WI38 (cell line): ENCODE data around the gene MCU.

ENCODE experiments used
- H3K4me3 ChIP-seq: 2 replicates; pipeline ENCODE4 v1.5.1; 2011; ENCODE audit warnings: low read depth, mild to moderate bottlenecking, control low read depth, low read length
- TF ChIP-seq, protein P1 (sequence below): IDR thresholded peaks from 2 replicates; pipeline ENCODE4 v1.5.1; 2012; ENCODE audit warnings: low read depth, mild to moderate bottlenecking, control low read depth, low read length

Gene MCU

DNA sequence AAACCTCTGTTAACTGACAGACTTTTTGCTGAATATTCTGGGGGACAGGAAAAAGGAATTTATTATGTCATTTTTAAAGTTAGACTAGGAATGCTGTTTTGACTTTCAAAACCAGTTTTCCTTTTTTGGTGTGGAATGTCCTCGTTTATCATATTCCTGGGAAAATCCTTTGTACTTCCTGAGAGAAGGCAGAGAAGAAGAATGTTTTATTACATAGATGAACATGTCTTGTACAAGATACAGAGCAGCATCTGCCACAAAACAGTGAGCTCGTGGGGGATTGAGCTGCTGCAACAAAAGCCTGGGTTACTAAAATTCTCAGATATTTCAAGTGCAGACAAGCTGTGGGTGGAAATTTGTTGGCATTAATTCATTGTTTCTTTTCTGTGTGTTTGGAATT lies 20.2 kb downstream of the MCU start:
- TF ChIP-seq, protein P1, sequence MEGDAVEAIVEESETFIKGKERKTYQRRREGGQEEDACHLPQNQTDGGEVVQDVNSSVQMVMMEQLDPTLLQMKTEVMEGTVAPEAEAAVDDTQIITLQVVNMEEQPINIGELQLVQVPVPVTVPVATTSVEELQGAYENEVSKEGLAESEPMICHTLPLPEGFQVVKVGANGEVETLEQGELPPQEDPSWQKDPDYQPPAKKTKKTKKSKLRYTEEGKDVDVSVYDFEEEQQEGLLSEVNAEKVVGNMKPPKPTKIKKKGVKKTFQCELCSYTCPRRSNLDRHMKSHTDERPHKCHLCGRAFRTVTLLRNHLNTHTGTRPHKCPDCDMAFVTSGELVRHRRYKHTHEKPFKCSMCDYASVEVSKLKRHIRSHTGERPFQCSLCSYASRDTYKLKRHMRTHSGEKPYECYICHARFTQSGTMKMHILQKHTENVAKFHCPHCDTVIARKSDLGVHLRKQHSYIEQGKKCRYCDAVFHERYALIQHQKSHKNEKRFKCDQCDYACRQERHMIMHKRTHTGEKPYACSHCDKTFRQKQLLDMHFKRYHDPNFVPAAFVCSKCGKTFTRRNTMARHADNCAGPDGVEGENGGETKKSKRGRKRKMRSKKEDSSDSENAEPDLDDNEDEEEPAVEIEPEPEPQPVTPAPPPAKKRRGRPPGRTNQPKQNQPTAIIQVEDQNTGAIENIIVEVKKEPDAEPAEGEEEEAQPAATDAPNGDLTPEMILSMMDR = no peak
- no peak overlapping the region for H3K4me3 ChIP-seq

DNA sequence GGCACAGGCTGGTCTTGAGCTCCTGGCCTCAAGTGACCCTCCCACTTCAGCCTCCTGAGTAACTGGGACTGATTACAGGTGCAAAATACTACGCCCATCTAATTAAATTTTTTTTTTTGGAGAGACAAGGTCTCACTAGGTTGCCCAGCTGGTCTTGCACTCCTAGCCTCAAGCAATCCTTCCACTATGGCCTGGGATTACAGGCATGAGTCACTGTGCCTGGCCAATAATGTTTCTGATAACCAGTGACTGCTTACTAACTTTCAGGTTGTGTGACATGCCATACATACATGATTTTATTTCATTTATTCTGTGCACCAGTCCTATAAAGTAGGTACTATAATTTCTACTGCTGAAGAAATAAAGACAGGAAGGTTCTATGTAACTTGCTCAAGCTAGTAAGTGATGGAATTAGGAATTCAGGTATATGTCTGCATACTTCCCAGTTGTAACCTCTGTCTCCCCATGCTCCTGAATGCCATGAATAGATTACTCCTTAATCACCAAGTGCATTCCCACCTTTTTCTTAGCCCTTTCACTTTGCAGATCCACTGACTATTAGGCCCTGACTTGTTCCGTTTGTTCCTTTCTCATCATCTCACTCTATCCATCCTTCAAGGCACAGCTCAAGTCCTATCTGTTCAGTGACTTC lies 28.1 kb downstream of the MCU start:
- H3K4me3 ChIP-seq = no peak overlapping the region
- TF ChIP-seq, protein P1 = no peak

DNA sequence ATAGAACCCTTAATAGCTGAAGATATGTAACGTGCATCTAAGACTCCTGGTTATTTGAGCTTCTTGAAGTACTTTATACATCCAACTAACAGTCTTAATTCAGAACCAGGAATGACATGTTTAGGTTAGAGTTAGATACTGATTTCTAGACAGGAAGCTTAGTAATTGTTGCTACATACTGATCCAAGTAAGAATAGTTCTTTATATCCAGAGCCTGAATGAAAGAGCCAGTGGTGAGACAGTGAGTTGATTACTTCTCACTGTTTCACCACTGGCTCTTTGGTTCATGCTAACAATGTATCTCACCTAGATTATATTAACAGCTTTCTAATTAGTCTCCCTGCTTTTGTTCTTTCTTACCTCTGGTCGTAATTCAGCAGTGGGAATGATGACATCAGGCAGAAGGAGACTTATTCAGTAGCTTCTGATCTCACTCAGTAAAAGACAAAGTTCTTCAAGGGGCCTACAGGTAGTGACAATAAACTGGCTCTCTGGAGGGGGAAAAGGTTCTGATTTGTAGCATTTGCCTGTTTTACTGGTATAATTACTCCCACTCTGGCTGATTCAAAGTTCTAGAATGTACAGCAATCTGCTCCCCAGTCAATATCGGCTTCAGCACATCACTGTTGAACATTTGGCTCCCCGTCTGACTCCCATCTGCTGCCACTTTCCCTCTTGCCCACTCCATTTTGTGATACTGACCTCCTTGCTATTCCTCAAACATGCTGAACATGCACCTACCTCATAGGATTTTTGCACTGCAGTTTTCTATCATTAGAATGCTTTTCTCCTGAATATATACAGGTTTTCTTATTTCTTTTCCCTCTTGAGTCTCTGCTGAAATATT lies 29.1 kb downstream of the MCU start:
- no peak overlapping the region for H3K4me3 ChIP-seq
- TF ChIP-seq, protein P1 = no peak

DNA sequence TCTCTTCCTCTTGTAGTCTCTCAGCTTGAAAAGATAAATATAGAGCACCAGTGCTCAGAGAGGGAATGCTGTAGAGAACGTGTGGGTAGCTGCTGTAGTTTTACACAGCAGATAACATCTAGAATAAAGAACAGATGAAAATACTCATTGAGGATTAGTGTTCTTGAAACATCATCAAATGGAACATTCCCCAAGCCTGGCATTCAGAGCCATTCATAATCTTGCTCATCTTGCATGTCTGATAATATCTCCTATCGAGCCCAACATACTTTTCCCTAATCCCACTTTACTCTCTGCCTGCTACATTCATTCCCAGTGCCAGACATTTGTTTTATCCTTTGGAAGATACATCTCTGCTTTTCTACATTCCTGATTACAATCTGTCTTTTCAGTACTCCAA lies 35.2 kb downstream of the MCU start:
- no peak overlapping the region for H3K4me3 ChIP-seq
- TF ChIP-seq, protein P1 = no peak

DNA sequence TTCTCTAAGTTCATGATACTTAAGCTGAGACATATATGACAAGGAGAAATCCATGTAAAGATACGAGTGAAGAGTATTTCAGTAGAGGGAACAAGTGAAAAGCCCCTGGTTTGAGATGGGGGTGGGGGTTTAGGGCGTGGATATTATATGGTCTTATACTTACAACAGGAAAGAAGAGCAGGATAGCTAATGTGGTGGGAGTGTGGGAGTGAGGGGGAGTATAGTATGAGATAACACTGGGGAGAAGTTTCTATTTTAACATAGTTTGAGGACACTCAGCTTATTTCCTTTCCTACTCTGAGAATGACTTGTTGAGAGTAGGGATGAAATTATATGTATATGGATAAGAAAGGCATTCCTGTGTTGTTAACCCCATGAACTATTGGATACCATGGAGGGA lies 36.5 kb downstream of the MCU start:
- no peak overlapping the region for H3K4me3 ChIP-seq
- TF ChIP-seq, protein P1 = no peak

DNA sequence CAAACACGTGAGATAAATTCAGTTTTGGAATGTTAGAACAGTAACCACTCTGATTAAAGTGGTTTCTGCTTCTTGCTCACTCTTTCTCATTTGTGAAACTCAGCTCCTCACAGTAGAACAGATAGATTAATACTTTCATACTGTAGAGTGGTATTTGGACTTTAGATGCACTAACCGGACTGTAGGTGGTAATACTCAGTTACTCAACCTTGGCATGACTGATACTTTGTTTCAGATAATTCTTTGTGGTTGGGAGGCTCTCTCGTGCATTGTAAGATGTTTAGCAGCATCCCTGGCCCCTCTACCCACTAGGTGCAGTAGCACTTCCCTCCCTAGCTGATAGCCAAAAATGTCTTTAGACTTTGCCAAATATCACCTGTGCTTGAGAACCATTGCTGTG lies 37.6 kb downstream of the MCU start:
- TF ChIP-seq, protein P1 = no peak
- no peak overlapping the region for H3K4me3 ChIP-seq

DNA sequence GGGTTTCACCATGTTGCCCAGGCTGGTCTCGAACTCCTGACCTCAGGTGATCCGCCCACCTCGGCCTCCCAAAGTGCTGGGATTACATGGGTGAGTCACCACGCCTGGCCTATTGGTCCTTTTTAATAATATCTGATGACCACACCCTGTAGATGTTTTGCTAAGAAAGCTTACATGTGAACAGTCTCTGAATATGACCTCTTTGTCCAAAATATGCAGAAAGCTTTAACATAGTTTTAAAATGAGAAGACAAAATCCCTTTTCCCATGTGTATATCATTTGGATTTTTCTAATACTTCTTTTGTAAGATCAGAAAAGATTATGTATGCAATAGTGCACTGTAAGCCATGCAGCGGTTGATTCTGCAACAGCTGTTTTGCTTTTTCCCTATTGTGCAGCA lies 38.5 kb downstream of the MCU start:
- TF ChIP-seq, protein P1 = no peak
- no peak overlapping the region for H3K4me3 ChIP-seq
